Measurements from ENCODE around the gene HERC3.

The HERC3 gene

DNA sequence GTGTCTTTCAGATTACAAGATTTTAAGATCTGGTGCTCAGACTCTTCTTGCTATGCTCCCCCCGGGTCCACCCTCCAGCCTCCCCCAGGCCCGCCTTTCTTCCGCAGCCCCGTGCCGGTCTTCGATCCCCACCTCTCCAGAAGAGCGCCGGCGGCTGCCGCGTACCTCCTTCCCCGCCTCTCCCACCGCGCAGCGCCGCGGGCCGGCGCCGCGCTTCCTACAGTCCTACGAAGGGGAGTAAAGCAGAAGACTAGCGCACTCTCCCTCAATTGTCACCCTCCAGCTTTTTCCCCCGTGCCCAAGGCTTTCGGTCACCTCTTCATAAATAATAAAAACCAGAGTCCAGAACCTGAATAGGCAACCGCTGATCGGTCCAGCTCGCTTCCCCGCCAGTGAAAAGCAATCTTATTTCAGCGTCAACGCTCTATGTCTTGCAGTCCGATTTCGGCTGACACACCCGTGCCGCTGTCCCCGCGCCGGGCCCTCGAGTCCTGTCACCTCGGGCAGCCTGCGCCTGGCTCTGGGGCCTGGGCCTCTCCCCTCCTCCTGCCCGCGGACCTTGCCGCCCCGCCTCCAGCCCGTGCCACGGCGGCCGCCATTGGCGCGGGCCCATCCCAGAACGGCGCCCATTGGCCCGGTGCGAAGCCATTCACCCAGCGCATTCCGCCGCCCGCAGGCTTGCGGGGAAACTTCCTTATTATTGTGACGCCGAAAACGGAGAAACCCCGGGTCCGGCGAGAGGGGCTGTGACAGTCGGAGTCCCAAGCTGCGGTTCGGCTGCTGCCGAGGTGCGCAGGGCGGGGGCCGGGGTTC is at the start of gene HERC3:
HERC3 (plus strand) TSS at position 694 of the 813 bp plus-strand sequence. CDS start 13,344 bp downstream, outside the sequence.
- peak; percentile 85 for DNase-seq

DNA sequence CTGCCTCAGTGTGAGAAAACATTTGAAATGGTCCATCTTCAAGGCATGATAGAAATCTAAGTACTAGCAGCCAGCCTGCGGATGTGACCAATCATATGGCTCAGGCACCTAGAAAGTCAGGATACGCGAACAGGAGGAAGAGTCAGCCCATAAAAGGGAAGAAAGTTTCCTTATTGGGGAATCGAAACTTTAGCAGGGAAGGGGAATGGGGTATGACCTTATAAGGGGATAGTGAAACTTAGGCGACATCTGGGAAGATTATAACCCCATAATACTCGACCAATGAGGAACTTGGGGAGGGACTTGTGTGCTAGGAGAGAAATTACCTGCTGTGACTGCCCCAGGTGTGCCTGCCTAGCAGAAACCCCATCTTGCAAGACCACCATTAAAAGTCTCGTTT is 42.5 kb upstream of the HERC3 start:
- DNase-seq: no peak

DNA sequence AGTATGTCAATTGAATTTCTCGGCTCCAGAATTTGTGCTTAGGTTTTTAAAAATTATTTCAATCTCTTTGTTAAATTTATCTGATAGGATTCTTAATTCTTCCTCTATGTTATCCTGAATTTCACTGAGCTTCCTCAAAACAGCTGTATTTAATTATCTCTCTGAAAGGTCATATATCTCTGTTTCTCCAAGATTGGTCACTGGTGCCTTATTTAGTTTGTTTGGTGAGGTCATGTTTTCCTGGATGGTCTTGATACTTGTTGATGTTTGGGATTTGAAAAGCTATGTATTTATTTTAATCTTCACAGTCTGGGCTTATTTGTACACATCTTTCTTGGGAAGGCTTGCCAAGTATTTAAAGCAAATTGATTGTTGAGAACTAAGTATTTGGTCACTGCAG is 24.7 kb upstream of the HERC3 start:
- no peak for DNase-seq

DNA sequence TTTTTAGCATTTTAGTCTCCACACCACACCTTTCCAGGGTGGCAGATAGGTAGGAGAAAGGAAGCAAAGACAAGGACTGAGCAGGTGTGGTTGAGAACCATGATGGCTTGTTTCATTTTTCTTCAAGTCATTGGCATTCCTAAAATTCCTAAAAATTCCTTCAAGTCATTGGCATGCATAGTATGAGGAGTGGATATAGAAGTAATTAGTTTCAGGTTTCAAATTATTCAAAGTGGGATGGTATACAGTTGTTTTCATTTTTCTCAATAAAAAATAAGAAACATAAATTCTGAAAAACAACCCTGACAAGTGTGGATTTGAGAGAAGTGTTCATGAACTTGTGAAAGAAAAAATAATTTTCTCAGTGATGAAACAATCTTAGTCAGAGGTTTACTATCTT is 22.3 kb upstream of the HERC3 start:
- no peak for DNase-seq

DNA sequence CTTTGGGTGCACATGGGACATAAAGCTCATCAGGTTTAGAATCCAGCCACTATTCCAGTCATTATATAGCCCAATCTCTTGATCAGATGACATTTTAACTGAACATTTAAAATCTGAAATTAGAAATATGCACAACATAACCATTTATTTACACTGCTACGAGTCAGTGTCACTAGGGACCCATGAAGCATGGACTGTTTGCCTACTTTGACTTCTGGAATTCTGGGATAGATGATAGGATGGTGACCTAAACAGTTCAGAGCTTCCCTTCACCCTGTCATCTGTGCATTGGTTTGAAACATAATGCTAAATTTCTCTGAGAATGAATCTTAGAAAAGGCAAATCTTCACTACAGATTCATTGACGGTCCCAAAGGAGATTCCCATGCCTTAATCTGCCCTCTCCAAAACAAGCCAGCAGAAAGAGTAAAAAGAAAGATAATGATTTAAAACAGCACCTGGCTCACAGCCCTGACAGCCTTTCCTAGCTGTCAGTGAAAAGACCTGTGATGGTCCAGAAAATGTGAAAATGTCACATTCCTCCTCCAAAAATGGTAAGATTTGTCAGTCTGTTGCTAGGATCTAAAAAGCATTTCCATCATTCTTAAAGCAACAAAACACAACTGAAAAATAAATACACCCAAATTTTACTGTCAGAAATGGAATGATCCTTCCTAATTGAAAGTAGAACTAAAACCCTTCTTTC is 18.9 kb upstream of the HERC3 start:
- DNase-seq: no peak

DNA sequence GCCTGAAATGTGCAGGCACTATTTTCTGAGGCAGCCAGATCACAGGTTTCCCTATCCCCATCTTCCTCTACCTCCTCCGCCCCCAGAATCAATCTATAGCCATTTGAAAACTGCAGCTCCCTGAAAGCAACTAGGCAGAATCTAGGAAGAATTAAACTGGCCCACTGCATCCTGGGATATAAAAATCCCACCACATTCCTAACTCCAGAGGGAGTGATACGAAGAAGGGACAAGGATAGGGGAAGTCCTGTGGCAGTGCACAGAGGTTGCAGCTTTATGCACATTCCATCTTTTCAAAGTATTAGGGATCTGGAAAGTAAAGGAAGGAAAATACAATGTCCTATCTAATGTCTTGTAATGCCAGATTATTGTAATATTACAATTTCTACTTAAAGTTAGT is 18.3 kb upstream of the HERC3 start:
- no peak for DNase-seq

DNA sequence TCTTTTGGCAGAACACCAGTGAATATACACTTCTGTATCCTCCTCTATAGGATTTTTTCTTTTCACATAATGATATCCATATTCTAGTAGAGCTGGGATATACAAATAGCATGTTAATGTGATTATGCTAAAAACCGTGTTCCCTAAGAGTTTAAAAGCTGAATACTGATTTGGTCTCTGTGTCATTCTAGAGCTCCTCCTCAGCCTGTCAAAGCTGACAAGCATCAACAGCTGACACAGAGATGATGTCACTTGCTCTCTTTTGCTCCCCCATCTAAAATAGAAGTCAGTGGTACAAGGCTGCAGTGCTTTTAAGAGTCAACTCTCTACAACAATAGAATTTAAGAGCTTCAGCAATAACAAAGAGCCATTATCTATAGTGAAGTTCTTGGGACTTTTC is 17.1 kb upstream of the HERC3 start:
- no peak for DNase-seq

DNA sequence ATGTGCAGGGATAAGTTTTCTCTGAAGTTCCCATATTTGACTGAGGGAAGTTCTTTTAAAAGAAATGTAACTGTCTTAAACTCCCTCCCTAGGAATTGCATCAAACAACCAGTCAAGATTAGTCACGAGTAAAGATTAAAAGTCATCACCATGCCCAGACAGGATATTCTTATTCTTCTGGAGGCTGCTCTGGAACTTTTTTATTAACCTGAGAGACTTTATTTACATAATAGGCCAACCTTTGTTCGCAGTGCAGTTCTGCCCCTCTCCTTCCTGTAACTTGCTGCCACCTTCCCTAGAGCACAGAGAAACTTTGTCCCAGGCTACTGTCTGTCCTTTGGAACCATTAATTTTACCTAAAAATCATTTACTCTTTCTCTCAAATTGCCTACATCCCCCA is 9.8 kb upstream of the HERC3 start:
- no peak for DNase-seq

DNA sequence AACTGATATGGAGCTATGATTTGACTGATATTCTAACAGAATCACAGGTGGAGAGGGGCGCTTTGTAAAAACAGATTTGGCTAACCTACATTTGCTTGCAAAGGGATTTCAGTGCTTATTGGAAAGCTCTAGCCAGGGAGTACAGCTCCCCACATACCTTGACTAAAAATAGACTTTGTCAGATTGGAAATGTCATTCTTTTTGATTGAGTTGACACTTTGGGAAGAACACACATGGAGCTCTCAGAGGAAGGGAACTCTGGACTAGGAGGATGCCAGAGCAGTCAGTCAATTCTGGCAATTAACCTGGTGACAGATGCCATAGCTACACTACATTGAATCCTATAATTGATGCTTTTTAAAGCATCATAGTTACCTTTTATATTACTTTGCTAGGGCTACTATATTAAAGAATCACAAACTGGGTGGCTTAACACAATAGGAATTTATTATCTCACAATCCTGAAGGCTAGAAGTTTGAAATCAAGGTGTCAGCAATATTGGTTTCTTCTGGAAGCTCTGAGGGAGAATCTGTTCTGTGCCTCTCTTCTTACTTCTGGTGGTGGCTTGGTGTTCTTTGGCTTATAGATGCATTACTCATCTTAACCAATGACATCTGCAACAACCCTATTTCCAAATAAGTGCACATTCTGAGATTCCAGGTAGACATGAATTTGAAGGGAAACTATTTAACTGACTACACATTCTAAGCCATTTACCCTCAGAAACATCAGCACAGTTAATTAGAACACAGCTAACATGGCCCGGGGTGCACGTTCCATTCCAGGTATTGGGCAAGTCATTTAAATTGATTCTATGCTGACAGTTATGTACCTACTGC is 8.4 kb upstream of the HERC3 start:
- DNase-seq: no peak

DNA sequence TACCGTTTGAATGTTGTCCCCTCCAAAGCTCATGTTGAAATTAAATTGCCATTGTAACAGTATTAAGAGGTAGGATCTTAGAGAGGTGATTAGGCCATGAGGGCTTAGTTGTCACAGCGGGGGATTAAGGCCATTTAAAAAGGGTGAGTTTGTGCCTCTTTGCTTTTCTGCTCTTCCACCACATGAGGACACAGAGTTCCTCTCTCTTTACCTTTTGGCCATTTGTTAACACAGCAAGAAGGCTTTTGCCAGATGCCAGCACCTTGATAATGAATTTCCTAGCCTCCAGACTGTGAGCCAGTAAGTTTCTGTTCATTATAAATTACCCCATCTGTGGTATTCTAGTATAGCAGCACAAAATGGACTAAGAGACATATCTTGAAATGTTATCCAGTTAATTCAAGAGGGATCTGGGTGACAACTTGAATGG is 7.8 kb upstream of the HERC3 start:
- DNase-seq: no peak

DNA sequence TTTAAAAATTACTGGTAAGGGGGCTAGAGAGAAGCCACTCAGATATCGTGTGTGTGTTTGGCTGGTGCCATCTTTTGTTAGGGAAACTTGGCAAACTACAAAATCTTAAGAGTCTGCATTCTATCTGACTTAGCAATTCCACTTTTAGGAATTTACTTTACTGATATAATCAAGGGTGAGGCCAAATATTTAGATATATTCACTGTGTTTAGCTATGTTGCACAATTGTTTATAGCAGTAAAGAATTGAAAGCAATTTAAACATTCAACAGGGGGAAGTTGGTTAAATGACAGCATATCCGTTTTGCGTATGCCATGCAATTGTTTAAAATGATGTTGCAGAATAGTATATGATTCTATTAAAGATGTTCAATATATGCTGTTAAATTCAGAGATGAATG is 6.4 kb upstream of the HERC3 start:
- no peak for DNase-seq

DNA sequence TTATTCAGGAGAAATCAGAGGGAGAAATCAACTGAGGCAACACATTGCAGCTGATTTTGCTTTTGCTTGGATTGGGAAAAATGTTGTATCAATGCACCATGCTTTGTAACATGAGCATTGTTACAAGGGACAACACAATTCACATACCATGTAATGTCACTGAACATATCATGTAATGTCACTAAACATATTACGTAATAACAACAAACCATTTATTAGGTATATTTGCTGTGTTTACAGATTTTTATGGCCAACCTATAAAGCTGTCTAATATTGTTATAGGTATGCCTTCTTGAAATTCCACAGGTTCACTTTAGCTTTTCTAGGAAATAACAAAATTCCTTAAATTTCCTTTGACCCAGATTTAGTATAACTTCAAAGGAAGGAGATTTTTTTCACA is 5.0 kb upstream of the HERC3 start:
- DNase-seq: no peak

DNA sequence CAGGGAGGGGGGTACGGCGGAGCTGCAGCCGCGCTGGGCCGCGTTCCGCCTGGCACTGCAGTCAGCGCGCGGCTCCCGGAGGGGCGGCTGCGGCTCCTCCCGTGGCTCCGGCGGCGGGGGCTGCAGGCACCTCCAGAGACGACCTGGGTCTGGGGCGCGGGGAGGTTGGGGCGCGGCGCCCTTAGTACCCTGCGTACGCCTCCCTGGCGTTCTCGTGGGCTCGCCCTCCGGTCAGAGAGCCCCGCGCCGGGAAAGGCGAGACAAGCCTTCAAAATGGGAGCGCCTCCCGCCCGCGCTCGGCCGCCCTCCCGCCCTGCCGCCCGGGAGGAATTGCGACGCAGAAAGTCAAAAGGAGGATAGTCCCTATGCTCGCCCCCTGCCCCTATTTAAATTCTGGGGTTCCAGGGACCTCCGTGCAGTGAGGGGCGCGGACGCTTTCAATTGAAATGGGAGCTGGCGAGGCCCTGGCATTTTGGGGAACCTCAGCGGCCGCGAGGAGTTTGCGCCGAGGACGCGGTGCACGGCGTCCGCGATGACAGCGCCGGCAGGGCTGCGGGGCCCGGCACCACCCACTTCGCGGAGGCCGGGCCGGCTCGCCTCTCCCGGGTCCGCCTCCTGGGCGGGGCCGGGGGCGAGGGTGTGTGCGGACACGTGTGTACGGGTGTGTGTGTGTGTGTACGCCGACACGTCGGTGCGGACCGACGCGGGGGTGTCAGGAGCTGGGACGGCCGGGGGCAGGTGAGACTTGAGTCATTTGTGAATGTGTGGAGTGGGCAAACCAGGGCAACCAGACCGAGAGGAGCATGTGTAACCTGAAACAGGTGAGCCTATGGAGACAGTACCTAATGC is 544 bp downstream of the HERC3 start:
- peak; percentile 81 for DNase-seq

DNA sequence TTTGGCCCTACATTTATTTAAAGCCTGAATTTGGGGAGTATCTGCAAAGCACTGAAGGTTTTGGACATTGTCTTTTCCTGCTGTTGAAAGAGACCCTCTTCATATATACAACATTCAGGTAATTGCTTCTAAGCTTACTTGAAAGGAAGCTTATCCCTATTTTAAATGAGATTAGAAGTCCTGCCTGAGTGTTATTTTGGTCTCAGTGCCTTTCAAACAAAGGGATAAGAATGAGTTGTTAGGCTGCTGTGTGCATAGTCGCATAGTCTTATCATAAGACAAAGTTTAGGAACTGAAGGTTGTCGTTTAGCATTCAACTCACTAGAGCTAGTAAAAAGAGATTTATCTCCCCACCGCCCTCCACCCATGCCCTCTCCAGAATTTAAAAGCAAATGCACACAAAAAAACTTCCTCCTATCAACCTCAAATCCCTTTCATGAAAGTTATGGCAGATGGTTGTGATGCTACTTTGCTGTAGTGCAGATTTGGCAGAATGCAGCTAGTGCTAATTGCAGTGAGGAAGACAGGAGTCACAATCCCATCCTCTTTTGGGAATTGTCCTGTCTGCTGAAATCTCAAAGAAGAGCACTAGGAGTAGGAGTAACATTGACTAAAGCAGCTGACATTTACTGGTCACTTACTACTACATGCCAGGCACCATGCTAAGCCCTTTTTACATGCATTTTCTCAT is 5.8 kb downstream of the HERC3 start:
- DNase-seq: no peak

DNA sequence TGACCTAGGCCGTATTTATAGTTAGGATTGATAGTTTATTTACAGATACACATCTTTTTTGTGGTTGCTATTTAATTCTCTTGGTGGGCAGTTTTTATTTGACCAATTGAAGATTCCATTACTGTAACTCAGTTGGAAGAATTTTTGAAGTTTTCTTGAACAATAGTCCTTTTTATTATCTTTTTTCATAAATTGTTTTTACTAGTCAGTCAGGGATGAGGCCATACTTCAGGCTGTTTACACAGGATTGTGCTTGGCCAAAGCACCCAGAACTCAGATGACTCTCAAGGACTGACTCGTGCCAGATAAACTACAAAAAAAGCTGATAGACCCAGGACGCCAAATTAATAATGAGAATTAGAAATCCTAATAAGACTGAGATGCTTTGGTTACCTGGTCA is 7.0 kb downstream of the HERC3 start:
- DNase-seq: no peak

DNA sequence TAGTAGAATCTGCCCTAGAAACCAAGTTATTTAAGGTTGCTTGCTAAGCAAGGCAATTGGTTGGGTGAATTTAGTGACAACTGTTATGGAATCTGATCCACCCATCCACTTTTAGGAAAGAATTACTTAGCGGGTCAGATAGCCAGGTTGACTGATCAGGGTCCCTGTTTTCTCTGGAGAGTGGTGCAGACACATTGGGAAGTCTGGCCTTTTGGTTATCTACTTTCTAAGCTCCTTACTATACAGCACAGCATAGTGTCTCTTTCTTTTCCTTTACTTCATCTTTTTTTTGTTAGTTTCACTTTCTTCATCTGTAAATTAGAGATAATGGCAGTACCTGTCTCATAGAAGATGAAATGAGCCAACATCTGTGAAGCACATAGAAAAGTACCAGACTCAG is 7.4 kb downstream of the HERC3 start:
- no peak for DNase-seq

DNA sequence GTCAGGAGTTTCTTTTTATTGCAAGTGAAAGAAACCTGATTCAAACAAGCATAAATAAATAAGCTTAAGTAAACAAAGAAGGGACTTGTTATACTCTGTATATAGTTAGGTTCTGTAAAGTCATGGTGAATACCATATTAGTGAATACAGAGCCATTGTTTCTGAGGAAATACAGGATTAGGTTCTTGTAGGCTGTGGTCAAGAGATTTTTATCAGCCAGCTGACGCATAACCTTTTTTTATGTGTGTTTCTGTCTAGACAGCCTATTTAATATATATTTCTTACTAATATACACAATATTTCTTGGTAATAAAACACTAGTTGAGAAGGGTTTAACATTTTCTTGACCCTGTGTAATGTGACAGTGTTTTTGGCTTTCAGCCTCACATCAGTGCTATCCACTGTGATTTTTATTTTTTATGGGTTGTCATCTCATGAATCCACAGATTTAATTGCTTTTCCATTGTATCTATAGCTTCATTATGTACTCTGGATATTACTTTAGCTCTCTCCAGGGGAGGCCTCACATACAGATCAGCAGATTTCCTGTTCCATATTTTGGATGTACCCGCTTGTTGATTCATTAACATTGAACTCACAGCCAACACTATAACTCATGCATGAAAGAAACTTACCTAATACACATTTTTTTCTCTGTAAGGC is 8.0 kb downstream of the HERC3 start:
- no peak for DNase-seq

DNA sequence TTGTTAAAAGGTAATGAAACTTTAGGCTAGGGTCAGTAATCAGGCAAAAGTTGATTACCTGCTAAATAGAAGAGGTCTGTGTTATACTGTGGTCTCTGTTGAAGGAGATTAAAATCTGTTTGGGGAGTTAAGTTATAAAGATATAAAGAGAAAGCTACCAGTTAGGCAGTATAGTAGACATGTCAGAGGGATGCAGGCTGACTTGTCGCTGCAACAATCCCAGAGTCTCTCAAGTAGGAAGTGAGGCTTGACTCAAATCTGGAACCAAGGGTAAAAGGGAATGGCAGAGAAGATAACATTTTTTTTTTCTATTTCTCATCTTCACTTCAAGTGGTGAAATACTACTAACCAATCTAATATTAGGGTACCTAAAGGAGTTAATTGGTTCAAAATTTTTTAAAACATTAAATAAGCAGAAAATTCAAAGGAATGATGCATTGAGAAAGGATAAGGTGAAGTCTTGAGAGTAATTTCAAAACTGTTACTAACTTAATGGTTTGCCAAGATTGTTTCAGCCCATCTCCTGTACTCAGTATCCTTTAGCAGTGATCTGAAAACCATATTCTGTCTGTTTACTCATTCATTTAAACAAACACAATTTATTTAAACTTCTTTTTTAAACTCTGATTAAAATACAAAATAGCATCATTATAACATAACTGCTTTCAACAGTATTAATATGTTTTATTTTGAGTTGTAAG is 12.8 kb downstream of the HERC3 start:
- DNase-seq: no peak

DNA sequence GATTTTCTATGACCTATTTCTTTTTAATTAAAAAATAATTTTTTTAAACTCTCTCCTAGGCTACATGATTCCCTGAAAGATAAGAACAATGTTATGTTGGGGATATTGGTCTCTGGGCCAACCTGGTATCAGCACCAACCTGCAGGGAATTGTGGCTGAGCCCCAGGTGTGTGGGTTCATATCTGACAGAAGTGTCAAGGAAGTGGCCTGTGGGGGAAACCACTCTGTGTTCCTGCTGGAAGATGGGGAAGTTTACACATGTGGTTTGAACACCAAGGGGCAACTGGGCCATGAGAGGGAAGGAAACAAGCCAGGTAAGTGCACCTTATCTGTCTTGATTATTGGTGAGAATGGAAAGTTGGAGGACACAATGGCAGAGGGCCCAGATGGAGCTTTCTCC is 13.5 kb downstream of the HERC3 start:
- DNase-seq: no peak

DNA sequence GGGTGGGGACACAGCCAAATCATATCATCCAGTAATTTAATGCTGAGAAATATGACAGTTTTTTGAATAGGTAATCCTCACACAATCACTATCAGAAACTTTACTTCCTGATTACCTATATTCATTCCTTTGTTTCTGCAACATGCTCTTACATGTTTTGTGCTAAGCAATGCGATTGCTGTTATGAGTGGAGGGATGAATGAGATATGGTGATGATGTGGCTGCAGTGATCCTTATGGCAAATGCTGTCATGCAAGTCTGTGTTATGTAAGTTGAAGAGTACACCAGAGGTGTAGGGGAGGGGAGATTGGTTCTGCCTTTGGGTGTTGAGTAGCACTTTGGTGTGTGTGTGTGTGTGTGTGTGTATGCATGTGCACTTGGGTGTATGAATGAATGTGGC is 14.6 kb downstream of the HERC3 start:
- no peak for DNase-seq

DNA sequence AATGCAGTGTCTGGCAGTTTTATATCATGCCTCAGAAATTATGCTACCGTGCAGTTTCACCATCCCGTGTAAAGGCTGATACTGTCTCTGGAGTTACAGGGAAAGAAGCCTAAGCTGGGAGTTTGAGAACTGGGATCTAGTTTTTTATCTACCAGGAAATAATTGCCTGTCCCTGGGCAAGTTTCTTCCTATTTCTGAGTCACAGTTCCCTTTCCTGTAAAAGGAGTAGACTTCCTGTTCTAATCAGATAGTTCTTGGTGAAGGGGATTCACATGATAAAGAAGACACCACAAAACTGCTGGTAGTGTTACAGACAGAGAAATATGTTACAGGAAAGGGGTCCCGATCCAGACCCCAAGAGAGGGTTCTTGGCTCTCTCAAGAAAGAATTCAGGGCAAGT is 17.1 kb downstream of the HERC3 start:
- DNase-seq: no peak
